Endothelial cell of umbilical vein (primary cell): ENCODE results near the gene IGHMBP2.

ENCODE experiments used
- CTCF ChIP-seq, 2 donors: IDR thresholded peaks; 1 replicate in 1 of 2; 2 replicates in 1 of 2; pipeline ENCODE4 v1.5.1; 2011; ENCODE audit warnings: low read length in 2 of 2, mild to moderate bottlenecking in 2 of 2, moderate library complexity in 2 of 2, control low read depth in 1 of 2, inconsistent platforms in 1 of 2, low read depth in 1 of 2; ENCODE audit not compliant: insufficient read depth in 1 of 2; ENCODE audit errors: extremely low read depth in 1 of 2
- EZH2 ChIP-seq: IDR thresholded peaks from 2 replicates; pipeline ENCODE4 v1.6.1; 2012; ENCODE audit warnings: borderline replicate concordance, low read depth, mild to moderate bottlenecking, moderate library complexity, low read length, inconsistent platforms; ENCODE audit not compliant: severe bottlenecking

GRCh38 chr11:68924073-68924925 lies 20.6 kb downstream of the IGHMBP2 start:
- TF ChIP-seq EZH2 = no peak
- TF ChIP-seq CTCF (IDR thresholded peaks at IDR 0.05; ENCODE audit: extremely low read depth in 1 of 2, insufficient read depth in 1 of 2, low read depth in 1 of 2, low read length in 2 of 2) = no peak
